Dendritic cell treated with granulocyte-macrophage colony-stimulating factor and Interleukin-4, amounts not matched to agents 40 ng/mL and 50 ng/mL, for 4 days (primary cell): ENCODE data around the gene DHRS2.
"Not testable (repeated sequence)": the region's sequence is repeated elsewhere in the genome, so short reads cannot be mapped to it uniquely, and the experiment has no call there.

Experiments
- H3K27ac Mint-ChIP-seq: one replicate; pipeline ENCODE4 v1.8.0; 2022; ENCODE audit warnings: mild to moderate bottlenecking, mixed read lengths
- H3K27me3 Mint-ChIP-seq: one replicate; pipeline ENCODE4 v1.8.0; 2022; ENCODE audit warnings: mild to moderate bottlenecking, mixed read lengths
- H3K36me3 Mint-ChIP-seq: one replicate; pipeline ENCODE4 v1.8.0; 2022; ENCODE audit warnings: low read depth, mixed read lengths
- H3K4me1 Mint-ChIP-seq: one replicate; pipeline ENCODE4 v1.8.0; 2022; ENCODE audit warnings: low read depth, mixed read lengths
- H3K4me3 Mint-ChIP-seq: one replicate; pipeline ENCODE4 v1.8.0; 2022; ENCODE audit warnings: mild to moderate bottlenecking, moderate library complexity, mixed read lengths
- H3K9me3 Mint-ChIP-seq: one replicate; pipeline ENCODE4 v1.8.0; 2022; ENCODE audit warnings: mixed read lengths
- intact Hi-C: fragments of 100-400 bp; cut with micrococcal nuclease; formaldehyde crosslinking; loops from one replicate; pipeline ENCODE4 v1.15.0; 2022

The DHRS2 gene

GRCh38 chr14:23632461-23633159, 3.6 kb upstream of the DHRS2 start:
- Mint-ChIP-seq H3K27me3 (peaks cover 21% of the 10 kb centered on the region), H3K4me3 (peak overlapping the region; percentile 58), H3K4me1 (peaks cover 54% of the 10 kb centered on the region), H3K9me3 (peaks cover 9% of the 10 kb centered on the region), H3K36me3 (peaks cover 8% of the 10 kb centered on the region), H3K27ac (no peak overlapping the region)
- intact Hi-C loops: loop anchor here (1.0 kb wide), 1 partner anchor 278 kb away; no protein-coding TSS in a partner anchor

DNA sequence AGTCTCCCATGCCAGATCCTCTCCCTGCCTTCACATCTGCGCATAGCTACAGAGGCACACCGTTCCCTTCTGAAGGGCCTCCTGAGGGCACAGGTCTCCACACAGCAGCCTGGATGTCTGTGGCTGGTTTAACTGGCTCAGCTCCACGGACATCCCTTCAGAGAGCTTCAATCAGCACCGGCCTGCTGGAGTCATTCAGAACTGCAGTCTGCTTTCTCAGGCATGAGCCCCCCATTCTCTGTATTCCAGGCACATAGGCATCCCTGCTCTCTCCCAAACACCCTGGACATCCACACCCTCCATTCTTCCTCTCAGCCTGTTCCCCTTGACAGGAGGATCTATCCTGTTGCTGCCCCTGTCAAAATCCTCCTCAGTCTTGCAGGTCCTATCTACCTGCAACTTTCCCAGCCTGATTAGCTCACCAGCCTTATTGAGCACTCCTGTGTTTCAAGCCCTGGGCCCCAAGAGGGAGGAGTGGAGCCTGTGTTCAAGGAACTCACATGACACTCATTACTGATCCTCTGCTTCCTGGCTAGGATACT, 2.9 kb upstream of the DHRS2 start:
- H3K4me3 Mint-ChIP-seq: no peak overlapping the region
- H3K27ac Mint-ChIP-seq: peak overlapping the region; percentile 18
- H3K27me3 Mint-ChIP-seq: peaks cover 25% of the 10 kb centered on the region
- H3K4me1 Mint-ChIP-seq: peaks cover 54% of the 10 kb centered on the region
- intact Hi-C loops: no loop called here
- peaks cover 9% of the 10 kb centered on the region for H3K9me3 Mint-ChIP-seq
- H3K36me3 Mint-ChIP-seq: peaks cover 8% of the 10 kb centered on the region

GRCh38 chr14:23634698-23635412, 1.3 kb upstream of the DHRS2 start:
- Mint-ChIP-seq H3K36me3 (peaks cover 14% of the 10 kb centered on the region), H3K27ac (peak overlapping the region; percentile 49), H3K27me3 (peaks cover 29% of the 10 kb centered on the region), H3K4me1 (peaks cover 47% of the 10 kb centered on the region)
- H3K4me3 Mint-ChIP-seq, intact Hi-C loops, H3K9me3 Mint-ChIP-seq: not testable (repeated sequence)

GRCh38 chr14:23637312-23637654, 1.1 kb downstream of the DHRS2 start:
- intact Hi-C loops, H3K27ac Mint-ChIP-seq, H3K9me3 Mint-ChIP-seq, H3K4me3 Mint-ChIP-seq: not testable (repeated sequence)
- Mint-ChIP-seq H3K27me3 (peaks cover 22% of the 10 kb centered on the region), H3K36me3 (peaks cover 14% of the 10 kb centered on the region), H3K4me1 (peaks cover 25% of the 10 kb centered on the region)

GRCh38 chr14:23637655-23638413, 1.7 kb downstream of the DHRS2 start:
- Mint-ChIP-seq H3K4me1 (peaks cover 23% of the 10 kb centered on the region), H3K36me3 (peaks cover 14% of the 10 kb centered on the region), H3K27me3 (peaks cover 20% of the 10 kb centered on the region)
- H3K9me3 Mint-ChIP-seq, H3K4me3 Mint-ChIP-seq, H3K27ac Mint-ChIP-seq, intact Hi-C loops: not testable (repeated sequence)

DNA sequence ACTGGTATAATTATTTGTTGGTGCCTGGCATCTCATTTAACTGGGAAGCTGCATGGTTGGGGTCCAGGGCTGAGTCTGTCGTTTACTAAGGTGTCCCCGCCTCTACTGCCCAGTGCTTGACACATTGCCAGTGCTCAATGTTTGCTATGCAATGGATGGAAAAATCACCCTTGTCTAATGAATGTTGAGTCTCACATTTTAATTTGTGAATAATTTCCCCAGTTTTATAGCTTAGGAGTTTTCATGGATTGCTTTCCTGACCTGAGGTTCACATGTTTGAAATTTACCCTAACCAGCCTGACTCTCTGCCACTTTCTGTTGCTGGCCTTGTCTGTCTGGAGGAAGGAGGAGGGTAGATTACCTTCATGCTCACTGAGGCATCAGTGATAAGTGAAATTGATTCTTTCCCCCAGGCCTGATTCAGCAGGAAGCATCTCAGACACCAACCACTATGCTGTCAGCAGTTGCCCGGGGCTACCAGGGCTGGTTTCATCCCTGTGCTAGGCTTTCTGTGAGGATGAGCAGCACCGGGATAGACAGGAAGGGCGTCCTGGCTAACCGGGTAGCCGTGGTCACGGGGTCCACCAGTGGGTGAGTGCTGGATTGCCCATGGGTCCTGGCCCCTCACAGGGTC, 2.4 kb downstream of the DHRS2 start:
- peaks cover 13% of the 10 kb centered on the region for H3K27me3 Mint-ChIP-seq
- H3K4me1 Mint-ChIP-seq: peaks cover 18% of the 10 kb centered on the region
- peaks cover 14% of the 10 kb centered on the region for H3K36me3 Mint-ChIP-seq
- no peak overlapping the region for H3K4me3 Mint-ChIP-seq
- H3K27ac Mint-ChIP-seq: peak overlapping the region; percentile 59
- intact Hi-C loops: no loop called here
- peaks cover 9% of the 10 kb centered on the region for H3K9me3 Mint-ChIP-seq

GRCh38 chr14:23639048-23639890, 3.1 kb downstream of the DHRS2 start:
- H3K36me3 Mint-ChIP-seq: peaks cover 14% of the 10 kb centered on the region
- intact Hi-C loops: no loop called here
- H3K9me3 Mint-ChIP-seq: peaks cover 9% of the 10 kb centered on the region
- peak overlapping the region; percentile 59 for H3K27ac Mint-ChIP-seq
- H3K4me1 Mint-ChIP-seq: peaks cover 14% of the 10 kb centered on the region
- peaks cover 13% of the 10 kb centered on the region for H3K27me3 Mint-ChIP-seq
- no peak overlapping the region for H3K4me3 Mint-ChIP-seq

DNA sequence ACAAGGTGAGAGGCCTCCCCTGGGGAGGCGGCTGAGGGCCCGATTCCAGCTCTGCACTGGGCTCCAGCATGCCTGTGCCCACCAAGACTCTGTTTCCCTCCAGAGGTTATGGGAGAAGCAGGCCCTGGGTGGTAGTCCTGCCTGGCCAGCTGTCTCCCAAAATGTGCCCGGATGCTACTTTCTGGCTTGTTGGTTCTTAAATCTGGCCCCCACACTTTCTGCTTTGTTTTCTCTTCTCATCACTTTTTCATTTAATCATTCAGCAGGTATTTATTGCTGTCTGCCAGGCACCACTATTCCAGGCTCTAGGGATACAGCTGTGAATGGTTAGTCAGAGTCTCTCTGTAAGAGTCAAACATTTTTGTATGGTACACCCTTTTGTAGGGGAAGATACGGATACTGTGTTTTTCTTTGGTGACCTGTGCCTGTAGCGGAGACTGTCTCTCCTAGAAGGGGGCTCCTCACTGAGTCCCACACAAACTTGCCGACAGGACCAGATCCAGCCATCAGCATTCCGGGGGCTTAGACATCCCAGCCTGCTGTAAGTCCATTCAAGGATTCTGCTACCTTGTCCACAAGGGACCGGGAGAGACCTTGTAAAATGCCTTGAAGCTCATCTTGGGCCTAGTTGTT, 3.8 kb downstream of the DHRS2 start:
- intact Hi-C loops: no loop called here
- H3K36me3 Mint-ChIP-seq: peaks cover 11% of the 10 kb centered on the region
- H3K27me3 Mint-ChIP-seq: peaks cover 12% of the 10 kb centered on the region
- peaks cover 7% of the 10 kb centered on the region for H3K4me1 Mint-ChIP-seq
- no peak overlapping the region for H3K27ac Mint-ChIP-seq
- H3K9me3 Mint-ChIP-seq: peaks cover 3% of the 10 kb centered on the region
- no peak overlapping the region for H3K4me3 Mint-ChIP-seq

DNA sequence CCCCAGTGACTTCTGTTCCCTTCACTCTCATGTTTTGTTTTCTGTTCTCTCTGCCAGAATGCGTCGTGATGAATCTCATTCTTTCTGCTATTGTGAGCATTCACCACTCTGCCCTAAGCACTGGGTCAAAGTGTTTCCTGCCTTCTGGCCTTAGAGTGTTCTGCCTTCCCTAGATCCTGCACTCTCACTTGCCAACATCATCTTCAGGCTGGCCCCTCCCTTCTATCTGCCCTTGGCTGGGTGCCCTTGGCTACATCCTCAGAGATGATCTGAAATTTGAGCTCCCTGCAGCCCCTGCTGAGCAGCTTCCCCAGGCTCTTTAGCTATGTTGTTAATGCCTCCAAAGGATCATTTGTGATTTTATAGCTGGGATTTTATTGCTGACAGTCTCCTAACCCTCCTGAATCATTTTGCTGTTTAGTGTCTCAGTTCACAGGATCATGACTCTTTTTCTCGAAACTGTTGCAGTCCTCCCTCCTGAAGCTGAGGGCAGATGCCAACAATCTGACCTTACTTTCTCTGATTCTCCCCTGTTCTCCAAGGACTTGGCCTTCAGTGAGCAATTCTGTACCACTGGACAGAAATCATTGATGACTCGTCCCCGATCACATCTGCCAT, 4.5 kb downstream of the DHRS2 start:
- intact Hi-C loops: no loop called here
- Mint-ChIP-seq H3K27ac (no peak overlapping the region), H3K4me1 (peaks cover 6% of the 10 kb centered on the region), H3K4me3 (no peak overlapping the region), H3K27me3 (peaks cover 12% of the 10 kb centered on the region), H3K36me3 (peaks cover 6% of the 10 kb centered on the region), H3K9me3 (no peaks in the 10 kb centered on the region)

- Mint-ChIP-seq H3K4me3 (no peak overlapping the region), H3K4me1 (peaks cover 11% of the 10 kb centered on the region), H3K27ac (no peak overlapping the region), H3K27me3 (peaks cover 12% of the 10 kb centered on the region), H3K36me3 (peaks cover 6% of the 10 kb centered on the region), H3K9me3 (no peaks in the 10 kb centered on the region)
- intact Hi-C loops: no loop called here
Measured at GRCh38 chr14:23641180-23641914, 5.2 kb downstream of the DHRS2 start.

DNA sequence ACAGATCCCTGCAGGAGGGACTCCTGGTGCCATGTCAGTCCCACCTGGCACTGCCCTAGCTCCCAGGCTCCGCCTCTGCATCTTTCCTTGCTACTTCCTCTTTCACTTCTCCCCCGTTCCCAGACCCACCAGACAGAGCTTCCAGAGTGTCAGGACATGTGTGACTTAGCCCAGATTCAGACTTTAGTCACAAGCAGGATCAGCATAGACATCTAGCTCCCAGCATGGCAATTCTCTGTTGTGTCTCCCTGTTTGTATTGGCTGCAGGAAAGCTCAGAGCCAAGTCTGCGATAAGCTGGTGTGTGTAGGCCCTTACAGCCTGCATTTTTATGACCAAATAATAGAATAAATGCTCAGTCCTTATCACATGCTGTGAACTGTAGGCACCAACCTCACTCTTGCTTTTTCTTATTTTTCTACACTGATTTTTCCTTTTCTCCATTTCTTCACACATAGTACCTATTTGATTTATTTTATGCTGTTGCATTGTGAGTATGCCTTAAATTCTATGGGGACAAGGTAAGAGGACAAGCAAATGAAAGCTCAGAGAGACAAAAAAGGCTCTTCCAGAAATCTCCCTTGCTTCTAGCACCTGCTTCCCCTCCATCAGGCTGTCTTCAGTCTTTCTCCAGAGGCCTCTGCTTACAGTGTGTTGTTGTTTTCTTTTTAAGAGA, 5.9 kb downstream of the DHRS2 start:
- Mint-ChIP-seq H3K4me3 (no peak overlapping the region), H3K36me3 (peaks cover 6% of the 10 kb centered on the region), H3K9me3 (no peaks in the 10 kb centered on the region)

More for the DNA sequence above, 5.9 kb downstream of the DHRS2 start:
- intact Hi-C loops: no loop called here
- Mint-ChIP-seq H3K4me1 (peaks cover 13% of the 10 kb centered on the region), H3K27me3 (peaks cover 11% of the 10 kb centered on the region), H3K27ac (no peak overlapping the region)
